Activated CD4-positive, alpha-beta T cell treated with anti-CD3 and anti-CD28 coated beads, Interleukin-2, amount 10 ng/mL, durations not matched to agents 24 days and 14 days (primary cell): ENCODE measurements around the gene MRPL49. TPM values are rescaled to one million over a fixed set of nuclear protein-coding genes. Genes with fewer than 3 reads are reported as not detected.
"Not testable (repeated sequence)": the region's sequence is repeated elsewhere in the genome, so short reads cannot be mapped to it uniquely, and the experiment has no call there.

Experiments
- DNase-seq: peaks from one replicate; pipeline ENCODE4 v3.0.0; 2022
- H3K27ac Mint-ChIP-seq: one replicate; pipeline ENCODE4 v1.8.0; 2022; ENCODE audit warnings: mild to moderate bottlenecking, mixed read lengths
- H3K27me3 Mint-ChIP-seq: one replicate; pipeline ENCODE4 v1.8.0; 2022; ENCODE audit warnings: mixed read lengths
- H3K36me3 Mint-ChIP-seq: one replicate; pipeline ENCODE4 v1.8.0; 2022; ENCODE audit warnings: low read depth, mild to moderate bottlenecking, mixed read lengths
- H3K4me1 Mint-ChIP-seq: one replicate; pipeline ENCODE4 v1.8.0; 2021; ENCODE audit warnings: mixed read lengths
- H3K4me3 Mint-ChIP-seq: one replicate; pipeline ENCODE4 v1.8.0; 2022; ENCODE audit warnings: mild to moderate bottlenecking, moderate library complexity, mixed read lengths
- H3K9me3 Mint-ChIP-seq: one replicate; pipeline ENCODE4 v1.8.0; 2021; ENCODE audit warnings: mixed read lengths
- intact Hi-C: fragments of 100-400 bp; cut with micrococcal nuclease; formaldehyde crosslinking; loops from one replicate; pipeline ENCODE4 v1.15.1; 2023
- total RNA-seq: library from RNA; stranded (reverse); gene quantifications from 2 replicates; pipeline ENCODE4 v1.2.3, GENCODE V29; 2022

Gene MRPL49
- total RNA-seq, 1 donor from 2014 or later: 81.4 TPM

GRCh38 chr11:65141896-65142494, 19.9 kb downstream of the MRPL49 start:
- H3K27me3 Mint-ChIP-seq: peaks cover 26% of the 10 kb centered on the region
- intact Hi-C loops: no loop called here
- no peaks in the 10 kb centered on the region for H3K4me1 Mint-ChIP-seq
- H3K9me3 Mint-ChIP-seq: no peaks in the 10 kb centered on the region
- DNase-seq: no peak
- H3K27ac Mint-ChIP-seq: no peak overlapping the region
- H3K4me3 Mint-ChIP-seq: no peak overlapping the region
- H3K36me3 Mint-ChIP-seq: no peaks in the 10 kb centered on the region

- H3K27me3 Mint-ChIP-seq: peaks cover 15% of the 10 kb centered on the region
- no peaks in the 10 kb centered on the region for H3K9me3 Mint-ChIP-seq
- intact Hi-C loops: no loop called here
Observed at GRCh38 chr11:65147352-65148075, 25.4 kb downstream of the MRPL49 start.

GRCh38 chr11:65148657-65149056, 26.5 kb downstream of the MRPL49 start:
- intact Hi-C loops: no loop called here
- H3K27ac Mint-ChIP-seq: no peak overlapping the region
- DNase-seq: peak; percentile 54
- no peaks in the 10 kb centered on the region for H3K36me3 Mint-ChIP-seq
- H3K27me3 Mint-ChIP-seq: peaks cover 21% of the 10 kb centered on the region
- peaks cover 11% of the 10 kb centered on the region for H3K4me1 Mint-ChIP-seq
- H3K9me3 Mint-ChIP-seq: no peaks in the 10 kb centered on the region
- no peak overlapping the region for H3K4me3 Mint-ChIP-seq

More at GRCh38 chr11:65147352-65148075, 25.4 kb downstream of the MRPL49 start:
- peaks cover 9% of the 10 kb centered on the region for H3K4me1 Mint-ChIP-seq
- no peak overlapping the region for H3K4me3 Mint-ChIP-seq
- H3K36me3 Mint-ChIP-seq: no peaks in the 10 kb centered on the region
- H3K27ac Mint-ChIP-seq: no peak overlapping the region
- no peak for DNase-seq

DNA sequence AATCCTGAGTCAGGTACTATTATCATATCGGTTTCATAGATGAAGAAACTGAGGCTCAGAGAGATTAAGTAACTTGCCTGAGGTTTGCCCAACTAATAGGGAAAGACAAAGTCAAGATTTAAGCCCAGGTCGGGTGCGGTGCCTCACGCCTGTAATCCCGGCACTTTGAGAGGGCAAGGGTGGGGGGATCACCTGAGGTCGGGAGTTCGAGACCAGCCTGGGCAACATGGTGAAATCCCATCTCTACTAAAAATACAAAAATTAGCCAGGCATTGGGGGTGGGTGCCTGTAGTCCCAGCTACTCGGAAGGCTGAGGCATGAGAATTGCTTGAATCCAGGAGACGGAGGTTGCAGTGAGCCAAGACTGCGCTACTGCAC, 28.0 kb downstream of the MRPL49 start:
- H3K4me3 Mint-ChIP-seq, intact Hi-C loops, H3K9me3 Mint-ChIP-seq: not testable (repeated sequence)

GRCh38 chr11:65150509-65151299, 28.6 kb downstream of the MRPL49 start:
- Mint-ChIP-seq H3K4me3 (no peak overlapping the region), H3K9me3 (no peaks in the 10 kb centered on the region), H3K27me3 (peaks cover 14% of the 10 kb centered on the region), H3K36me3 (no peaks in the 10 kb centered on the region), H3K27ac (no peak overlapping the region), H3K4me1 (peaks cover 11% of the 10 kb centered on the region)
- intact Hi-C loops: no loop called here
- DNase-seq: peak; percentile 56

More for the DNA sequence above, 28.0 kb downstream of the MRPL49 start:
- Mint-ChIP-seq H3K27me3 (peaks cover 15% of the 10 kb centered on the region), H3K4me1 (peaks cover 11% of the 10 kb centered on the region)
- H3K27ac Mint-ChIP-seq, H3K36me3 Mint-ChIP-seq, DNase-seq: not testable (repeated sequence)

GRCh38 chr11:65151331-65151899, 29.3 kb downstream of the MRPL49 start:
- H3K36me3 Mint-ChIP-seq: no peaks in the 10 kb centered on the region
- peaks cover 14% of the 10 kb centered on the region for H3K27me3 Mint-ChIP-seq
- no peak overlapping the region for H3K4me3 Mint-ChIP-seq
- H3K9me3 Mint-ChIP-seq: no peaks in the 10 kb centered on the region
- intact Hi-C loops: no loop called here
- DNase-seq: no peak
- H3K27ac Mint-ChIP-seq: no peak overlapping the region
- peaks cover 11% of the 10 kb centered on the region for H3K4me1 Mint-ChIP-seq

GRCh38 chr11:65152122-65152521, 30.0 kb downstream of the MRPL49 start:
- H3K27me3 Mint-ChIP-seq: peaks cover 14% of the 10 kb centered on the region
- no peak overlapping the region for H3K4me3 Mint-ChIP-seq
- peak overlapping the region; percentile 13 for H3K27ac Mint-ChIP-seq
- H3K4me1 Mint-ChIP-seq: peaks cover 11% of the 10 kb centered on the region
- H3K36me3 Mint-ChIP-seq: no peaks in the 10 kb centered on the region
- DNase-seq: no peak
- no peaks in the 10 kb centered on the region for H3K9me3 Mint-ChIP-seq
- intact Hi-C loops: no loop called here

GRCh38 chr11:65156256-65156655, 34.1 kb downstream of the MRPL49 start:
- H3K27me3 Mint-ChIP-seq: peaks cover 20% of the 10 kb centered on the region
- no peak for DNase-seq
- intact Hi-C loops: no loop called here
- H3K4me3 Mint-ChIP-seq: no peak overlapping the region
- H3K27ac Mint-ChIP-seq: no peak overlapping the region
- H3K36me3 Mint-ChIP-seq: no peaks in the 10 kb centered on the region
- H3K4me1 Mint-ChIP-seq: peaks cover 6% of the 10 kb centered on the region
- no peaks in the 10 kb centered on the region for H3K9me3 Mint-ChIP-seq

DNA sequence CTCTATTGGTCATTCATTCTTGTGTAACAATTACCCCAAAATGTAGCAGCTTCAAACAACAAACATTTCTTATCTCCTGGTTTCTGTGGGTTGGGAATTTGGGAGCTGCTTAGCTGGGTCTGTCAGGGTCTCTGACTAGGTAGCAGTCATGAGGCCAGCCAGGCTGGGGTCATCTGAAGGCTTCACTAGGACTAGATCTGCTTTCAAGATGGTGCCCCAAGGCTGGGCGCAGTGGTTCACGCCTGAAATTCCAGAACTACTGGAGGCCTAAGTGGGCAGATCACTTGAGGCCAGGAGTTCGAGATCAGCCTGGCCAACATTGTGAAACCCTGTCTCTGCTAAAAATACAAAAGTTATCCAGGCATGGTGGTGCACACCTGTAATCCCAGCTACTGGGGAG, 34.8 kb downstream of the MRPL49 start:
- no peaks in the 10 kb centered on the region for H3K36me3 Mint-ChIP-seq
- intact Hi-C loops: no loop called here
- peaks cover 4% of the 10 kb centered on the region for H3K4me1 Mint-ChIP-seq

DNA sequence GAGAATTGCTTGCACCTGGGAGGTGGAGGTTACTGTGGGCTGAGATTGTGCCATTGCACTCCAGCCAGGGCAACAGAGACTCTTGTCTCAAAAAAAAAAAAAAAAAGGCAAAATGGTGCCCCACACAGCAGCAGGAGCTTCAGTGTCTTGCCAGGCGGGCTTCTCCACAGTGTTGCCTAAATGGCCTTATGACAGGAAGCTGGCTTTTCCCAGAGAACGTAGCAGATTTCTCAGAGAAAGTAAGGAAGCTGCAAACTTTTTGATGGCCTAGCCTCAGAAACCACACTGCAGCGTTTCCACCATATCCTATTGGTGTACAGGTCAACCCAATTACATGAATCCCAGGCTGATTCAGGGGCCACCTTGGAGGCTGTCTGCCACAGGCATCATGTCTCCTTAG, 35.2 kb downstream of the MRPL49 start:
- Mint-ChIP-seq H3K27me3 (peaks cover 19% of the 10 kb centered on the region), H3K4me1 (peaks cover 2% of the 10 kb centered on the region), H3K36me3 (no peaks in the 10 kb centered on the region), H3K4me3 (no peak overlapping the region), H3K27ac (no peak overlapping the region), H3K9me3 (no peaks in the 10 kb centered on the region)
- no peak for DNase-seq
- intact Hi-C loops: no loop called here

More for the DNA sequence above, 34.8 kb downstream of the MRPL49 start:
- no peaks in the 10 kb centered on the region for H3K9me3 Mint-ChIP-seq
- no peak overlapping the region for H3K27ac Mint-ChIP-seq
- no peak for DNase-seq
- H3K27me3 Mint-ChIP-seq: peaks cover 19% of the 10 kb centered on the region
- no peak overlapping the region for H3K4me3 Mint-ChIP-seq

DNA sequence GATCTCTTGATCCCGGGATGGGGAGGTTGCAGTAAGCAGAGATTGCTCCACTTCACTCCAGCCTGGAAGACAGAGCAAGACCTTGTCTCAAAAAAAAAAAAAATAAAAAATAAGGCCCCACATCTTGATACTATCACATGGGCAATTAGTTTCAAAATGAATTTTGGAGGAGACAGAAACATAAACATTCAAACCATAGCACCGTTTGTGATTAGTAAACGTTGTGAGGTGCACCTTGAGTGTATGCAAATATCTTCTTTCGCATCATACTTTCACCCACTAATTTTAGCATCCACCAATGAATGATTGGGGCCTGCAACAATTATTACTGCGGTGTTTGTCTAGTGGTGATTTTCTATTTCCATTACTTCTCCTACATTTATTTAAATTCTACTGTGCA, 36.9 kb downstream of the MRPL49 start:
- no peaks in the 10 kb centered on the region for H3K36me3 Mint-ChIP-seq
- intact Hi-C loops: no loop called here
- no peaks in the 10 kb centered on the region for H3K9me3 Mint-ChIP-seq
- peaks cover 11% of the 10 kb centered on the region for H3K27me3 Mint-ChIP-seq
- no peak overlapping the region for H3K4me3 Mint-ChIP-seq
- no peaks in the 10 kb centered on the region for H3K4me1 Mint-ChIP-seq
- no peak overlapping the region for H3K27ac Mint-ChIP-seq
- no peak for DNase-seq

- intact Hi-C loops: no loop called here
Observed at GRCh38 chr11:65160643-65161042, 38.5 kb downstream of the MRPL49 start.

DNA sequence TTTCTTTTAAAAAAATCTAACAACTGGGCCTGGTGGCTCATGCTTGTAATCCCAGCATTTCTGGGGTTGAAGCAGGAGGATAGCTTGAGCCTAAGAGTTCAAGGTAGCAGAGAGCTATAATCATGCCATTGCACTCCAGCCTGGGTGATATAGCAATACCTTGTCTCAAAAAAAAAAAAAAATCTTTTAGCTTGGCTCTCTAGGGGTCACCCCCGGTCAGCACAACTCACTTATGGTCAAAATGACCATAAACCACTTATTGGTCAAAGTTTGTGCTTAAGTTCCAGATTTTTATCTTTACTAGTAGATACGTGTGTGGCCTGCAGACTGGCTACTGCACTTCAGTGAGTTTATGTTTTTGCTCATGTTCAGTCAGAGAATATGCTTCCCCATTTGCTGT, 41.6 kb downstream of the MRPL49 start:
- intact Hi-C loops: no loop called here
- Mint-ChIP-seq H3K4me1 (peaks cover 3% of the 10 kb centered on the region), H3K27me3 (peaks cover 14% of the 10 kb centered on the region), H3K9me3 (no peaks in the 10 kb centered on the region), H3K27ac (no peak overlapping the region), H3K36me3 (no peaks in the 10 kb centered on the region), H3K4me3 (no peak overlapping the region)
- DNase-seq: no peak

More at GRCh38 chr11:65160643-65161042, 38.5 kb downstream of the MRPL49 start:
- no peak overlapping the region for H3K4me3 Mint-ChIP-seq
- H3K4me1 Mint-ChIP-seq: no peaks in the 10 kb centered on the region
- no peak for DNase-seq
- peaks cover 13% of the 10 kb centered on the region for H3K27me3 Mint-ChIP-seq
- no peaks in the 10 kb centered on the region for H3K36me3 Mint-ChIP-seq
- H3K27ac Mint-ChIP-seq: no peak overlapping the region
- H3K9me3 Mint-ChIP-seq: no peaks in the 10 kb centered on the region
